Fibroblast of lung (primary cell): Measurements from ENCODE around the gene SH2D2A. TPM values are rescaled to one million over a fixed set of nuclear protein-coding genes. Genes with fewer than 3 reads are reported as not detected.

Source experiments
- DNase-seq, 2 donors: peaks; one replicate each; pipeline versions ENCODE4 v3.0.0 to v3.0.0-alpha.2; 2010; ENCODE audit warnings: low read depth in 2 of 2
- H2AFZ ChIP-seq: 2 replicates; pipeline ENCODE4 v1.5.1; 2012; ENCODE audit warnings: low read length, control low read depth, inconsistent platforms
- H3K27ac ChIP-seq: 2 replicates; pipeline ENCODE4 v1.5.1; 2011; ENCODE audit warnings: low read length, control low read depth; ENCODE audit not compliant: insufficient read depth
- H3K27me3 ChIP-seq: 2 replicates; pipeline ENCODE4 v1.5.1; 2011; ENCODE audit warnings: mild to moderate bottlenecking, low read length; ENCODE audit not compliant: control insufficient read depth, insufficient read depth
- H3K36me3 ChIP-seq: 2 replicates; pipeline ENCODE4 v1.5.1; 2011; ENCODE audit warnings: low read length; ENCODE audit not compliant: control insufficient read depth, insufficient read depth
- H3K4me1 ChIP-seq: 2 replicates; pipeline ENCODE4 v1.5.1; 2011; ENCODE audit warnings: low read length; ENCODE audit not compliant: control insufficient read depth, insufficient read depth; ENCODE audit errors: extremely low read depth
- H3K4me2 ChIP-seq: 2 replicates; pipeline ENCODE4 v1.5.1; 2011; ENCODE audit warnings: low read length, control low read depth; ENCODE audit not compliant: insufficient read depth; ENCODE audit errors: extremely low read depth
- H3K4me3 ChIP-seq, 4 experiments: fragments of 200-600 bp in 1 of 4; sonication (generic) in 1 of 4; replicated peaks in 1 of 4; 2 replicates each; pipeline ENCODE4 v1.5.1; 2011 to 2016; ENCODE audit warnings: low read length in 4 of 4, low read depth in 3 of 4, mild to moderate bottlenecking in 3 of 4, control low read depth in 2 of 4, inconsistent platforms in 1 of 4, mixed read lengths in 1 of 4; ENCODE audit not compliant: insufficient read depth in 1 of 4; ENCODE audit errors: control extremely low read depth in 1 of 4
- H3K79me2 ChIP-seq: 2 replicates; pipeline ENCODE4 v1.5.1; 2012; ENCODE audit warnings: mild to moderate bottlenecking, low read length, inconsistent platforms; ENCODE audit not compliant: control insufficient read depth, insufficient read depth
- H3K9ac ChIP-seq: 2 replicates; pipeline ENCODE4 v1.5.1; 2011; ENCODE audit warnings: mild to moderate bottlenecking, low read length, control low read depth; ENCODE audit not compliant: insufficient read depth
- H3K9me3 ChIP-seq: 2 replicates; pipeline ENCODE4 v1.5.1; 2012; ENCODE audit warnings: low read depth, low read length; ENCODE audit not compliant: control insufficient read depth, insufficient read depth
- H4K20me1 ChIP-seq: 2 replicates; pipeline ENCODE4 v1.5.1; 2011; ENCODE audit warnings: low read length; ENCODE audit not compliant: control insufficient read depth, insufficient read depth; ENCODE audit errors: extremely low read depth
- CTCF ChIP-seq, 2 donors: IDR thresholded peaks in 1 of 2; conservative IDR thresholded peaks in 1 of 2; 1 replicate in 1 of 2; 2 replicates in 1 of 2; pipeline ENCODE4 v1.5.1; 2011 to 2012; ENCODE audit warnings: low read length in 2 of 2, control low read depth in 1 of 2, inconsistent platforms in 1 of 2, low read depth in 1 of 2, mild to moderate bottlenecking in 1 of 2
- EZH2 ChIP-seq: IDR thresholded peaks from 2 replicates; pipeline ENCODE4 v1.5.1; 2012; ENCODE audit warnings: low read length, control low read depth, mild to moderate bottlenecking; ENCODE audit errors: missing control alignments
- polyA plus RNA-seq, 2 donors: library from polyadenylated mRNA; depleted of rRNA in 1 of 2; stranded (reverse) in 1 of 2; unstranded in 1 of 2; fragments of >200 nt; gene quantifications; 2 replicates each; pipeline ENCODE4 v1.2.1, GENCODE V29; 2011 to 2012; ENCODE audit warnings: missing spikeins in 1 of 2
- total RNA-seq: library from RNA; depleted of rRNA; stranded (reverse); fragments of >200 nt; gene quantifications from 2 replicates; pipeline ENCODE4 v1.2.1, GENCODE V29; 2014

SH2D2A gene
- total and polyA plus RNA-seq, 2 donors (not counting 1 experiment from before 2014, with no cell fraction given), result not detected

- Histone ChIP-seq H3K4me2 (no peak overlapping the region), H3K4me3 (no peak overlapping the region), H3K27ac (no peak overlapping the region), H4K20me1 (no peaks in the 10 kb centered on the region), H3K27me3 (peaks cover 53% of the 10 kb centered on the region), H3K9ac (no peak overlapping the region), H3K9me3 (no peaks in the 10 kb centered on the region), H2AFZ (no peak overlapping the region), H3K79me2 (no peaks in the 10 kb centered on the region), H3K4me1 (peaks cover 3% of the 10 kb centered on the region), H3K36me3 (no peaks in the 10 kb centered on the region)
- TF ChIP-seq CTCF (conservative IDR thresholded peaks at IDR 0.05 in 1 of 2, IDR thresholded peaks at IDR 0.05 in 1 of 2; ENCODE audit: low read depth in 1 of 2, low read length in 2 of 2), result no peak
- TF ChIP-seq EZH2, result no peak
- no peak for DNase-seq
These were observed 37.1 kb upstream of the SH2D2A start for GRCh38 chr1:156853761-156854160.

GRCh38 chr1:156852418-156852874 is 35.8 kb upstream of the SH2D2A start:
- no peak overlapping the region for H3K4me3 ChIP-seq
- no peak overlapping the region for H3K4me2 ChIP-seq
- H3K27ac ChIP-seq, result no peak overlapping the region
- peaks cover 3% of the 10 kb centered on the region for H3K4me1 ChIP-seq
- peaks cover 51% of the 10 kb centered on the region for H3K27me3 ChIP-seq
- no peaks in the 10 kb centered on the region for H3K9me3 ChIP-seq
- peak; percentile 11 to 48 for DNase-seq
- no peaks in the 10 kb centered on the region for H3K36me3 ChIP-seq
- no peaks in the 10 kb centered on the region for H4K20me1 ChIP-seq
- TF ChIP-seq EZH2 (no peak), CTCF (conservative IDR thresholded peaks at IDR 0.05 in 1 of 2, IDR thresholded peaks at IDR 0.05 in 1 of 2; ENCODE audit: low read depth in 1 of 2, low read length in 2 of 2) (no peak)
- no peaks in the 10 kb centered on the region for H3K79me2 ChIP-seq
- no peak overlapping the region for H2AFZ ChIP-seq
- no peak overlapping the region for H3K9ac ChIP-seq

- Histone ChIP-seq H3K36me3 (no peaks in the 10 kb centered on the region), H3K4me3 (no peak overlapping the region), H3K9me3 (no peaks in the 10 kb centered on the region), H3K4me2 (no peak overlapping the region), H3K27me3 (peaks cover 51% of the 10 kb centered on the region), H3K79me2 (no peaks in the 10 kb centered on the region), H4K20me1 (no peaks in the 10 kb centered on the region), H3K9ac (no peak overlapping the region), H3K27ac (no peak overlapping the region), H2AFZ (no peak overlapping the region), H3K4me1 (peaks cover 3% of the 10 kb centered on the region)
- TF ChIP-seq CTCF (conservative IDR thresholded peaks at IDR 0.05 in 1 of 2, IDR thresholded peaks at IDR 0.05 in 1 of 2; ENCODE audit: low read depth in 1 of 2, low read length in 2 of 2), result no peak
- no peak for TF ChIP-seq EZH2
- no peak for DNase-seq
These were observed 35.2 kb upstream of the SH2D2A start for GRCh38 chr1:156851779-156852417.
